ENCODE data around the gene SNX2. TPM values are rescaled to one million over a fixed set of nuclear protein-coding genes. Genes with fewer than 3 reads are reported as not detected.

SNX2 gene
- total and polyA plus RNA-seq, 4 experiments from 2014 or later, result 57.3 to 93.2 (median 72.7) TPM

DNA sequence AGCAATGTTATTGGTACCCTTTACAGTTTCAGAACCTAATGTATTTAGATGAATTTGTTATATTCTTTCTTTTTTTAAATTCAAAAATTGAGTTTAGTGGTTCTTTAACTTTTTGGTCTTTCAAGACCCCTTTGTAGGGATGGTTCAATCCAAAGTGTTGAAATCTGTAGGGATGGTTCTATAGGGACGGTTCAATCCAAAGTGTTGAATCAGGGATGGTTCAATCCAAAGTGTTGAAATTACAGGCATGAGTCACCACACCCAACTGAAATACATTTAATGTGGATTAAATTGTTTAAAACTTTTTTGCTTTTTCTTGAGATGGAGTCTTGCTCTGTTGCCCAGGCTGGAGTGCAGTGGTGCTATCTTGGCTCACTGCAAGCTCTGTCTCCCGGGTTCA lies 30.6 kb downstream of the SNX2 start:
- peaks cover 0 to 2% (median 0%) of the 10 kb centered on the region in 4 donors for H3K4me1 Mint-ChIP-seq
- Histone ChIP-seq H3K27ac (ENCODE audit: low read depth, low read length) (no peak overlapping the region), H3K4me1 (ENCODE audit: insufficient read depth, low read length) (no peaks in the 10 kb centered on the region), H3K27me3 (ENCODE audit: insufficient read depth, low read length) (no peaks in the 10 kb centered on the region), H3K4me3 (ENCODE audit: low read length in 2 of 2) (no peak overlapping the region), H3K36me3 (ENCODE audit: insufficient read depth, low read length) (peaks cover 22% of the 10 kb centered on the region), H3K9me3 (ENCODE audit: control insufficient read depth in 1 of 2, low read length in 2 of 2) (no peaks in the 10 kb centered on the region)
- no peaks in the 10 kb centered on the region for H3K9me3 Mint-ChIP-seq
- H3K36me3 Mint-ChIP-seq, result peaks cover 56 to 76% of the 10 kb centered on the region in 2 donors
- no peaks in the 10 kb centered on the region for H3K27me3 Mint-ChIP-seq
- intact Hi-C loops (cut with micrococcal nuclease), result no loop called here
- no peak overlapping the region for H3K27ac Mint-ChIP-seq
- ChIA-PET CTCF (ENCODE audit: partially characterized antibody) (no interaction called here), POLR2A (ENCODE audit: partially characterized antibody) (no interaction called here)
- DNase-seq, result no peak
- H3K4me3 Mint-ChIP-seq, result no peak overlapping the region

DNA sequence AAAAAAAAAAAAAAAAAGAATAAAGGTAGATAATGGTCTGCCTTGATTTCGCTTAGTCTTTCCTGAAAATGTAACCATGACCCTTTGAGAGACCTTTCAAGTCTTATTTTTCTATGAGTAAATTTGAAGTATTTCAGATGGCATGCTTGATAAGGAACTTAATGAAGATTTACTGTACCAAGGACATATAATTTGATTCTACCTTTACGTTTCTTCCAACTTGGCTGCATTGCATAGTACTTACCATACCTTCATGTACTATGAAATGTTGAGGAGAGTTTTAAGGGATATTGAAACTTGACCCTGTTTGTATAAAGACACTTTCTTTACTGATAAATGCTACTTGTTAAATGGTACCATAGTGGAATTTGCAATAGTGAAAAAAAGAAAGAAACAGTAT lies 35.5 kb downstream of the SNX2 start:
- Mint-ChIP-seq H3K9me3 (no peaks in the 10 kb centered on the region), H3K4me1 (peaks cover 0 to 8% (median 0%) of the 10 kb centered on the region in 4 donors), H3K4me3 (no peak overlapping the region), H3K27ac (no peak overlapping the region), H3K27me3 (no peaks in the 10 kb centered on the region), H3K36me3 (peaks cover 39 to 54% of the 10 kb centered on the region in 2 donors)
- Histone ChIP-seq H3K9me3 (ENCODE audit: control insufficient read depth in 1 of 2, low read length in 2 of 2) (no peaks in the 10 kb centered on the region), H3K4me1 (ENCODE audit: insufficient read depth, low read length) (no peaks in the 10 kb centered on the region), H3K4me3 (ENCODE audit: low read length in 2 of 2) (no peak overlapping the region), H3K27me3 (ENCODE audit: insufficient read depth, low read length) (no peaks in the 10 kb centered on the region), H3K36me3 (ENCODE audit: insufficient read depth, low read length) (peaks cover 9% of the 10 kb centered on the region), H3K27ac (ENCODE audit: low read depth, low read length) (no peak overlapping the region)
- ChIA-PET CTCF (ENCODE audit: partially characterized antibody) (no interaction called here), POLR2A (ENCODE audit: partially characterized antibody) (no interaction called here)
- intact Hi-C loops (cut with micrococcal nuclease), result no loop called here
- DNase-seq, result no peak

DNA sequence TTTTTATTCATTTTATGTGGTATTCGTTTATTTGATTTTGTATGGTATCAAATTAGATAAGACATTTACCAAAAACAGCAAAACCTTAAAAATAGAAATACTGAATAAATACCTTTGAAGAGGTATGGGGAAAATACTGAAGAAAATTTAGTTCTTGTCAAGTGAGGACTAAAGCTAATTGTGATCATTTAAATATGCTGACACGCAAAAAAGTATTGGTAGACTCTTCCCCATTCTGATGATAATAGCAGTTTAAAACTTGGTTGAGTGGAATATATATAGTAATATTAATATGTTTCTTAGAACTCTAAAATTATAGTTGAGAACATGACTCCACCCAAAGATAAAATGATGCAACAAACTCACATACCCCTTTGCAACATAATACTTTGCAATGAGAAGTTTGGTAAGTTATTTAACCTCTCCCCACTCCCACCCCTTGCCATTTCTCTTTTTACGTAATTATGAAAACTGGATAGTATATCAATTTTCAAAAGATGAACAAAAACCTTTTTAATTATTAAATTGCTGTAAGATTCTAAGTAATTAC lies 40.4 kb downstream of the SNX2 start:
- no peaks in the 10 kb centered on the region for H3K9me3 Mint-ChIP-seq
- Histone ChIP-seq H3K9me3 (ENCODE audit: control insufficient read depth in 1 of 2, low read length in 2 of 2) (no peaks in the 10 kb centered on the region), H3K4me1 (ENCODE audit: insufficient read depth, low read length) (no peaks in the 10 kb centered on the region), H3K27me3 (ENCODE audit: insufficient read depth, low read length) (no peaks in the 10 kb centered on the region), H3K27ac (ENCODE audit: low read depth, low read length) (no peak overlapping the region), H3K4me3 (ENCODE audit: low read length in 2 of 2) (no peak overlapping the region), H3K36me3 (ENCODE audit: insufficient read depth, low read length) (peaks cover 13% of the 10 kb centered on the region)
- H3K27ac Mint-ChIP-seq, result no peak overlapping the region
- ChIA-PET POLR2A (ENCODE audit: partially characterized antibody) (no interaction called here), CTCF (ENCODE audit: partially characterized antibody) (no interaction called here)
- no peaks in the 10 kb centered on the region for H3K27me3 Mint-ChIP-seq
- peaks cover 24 to 26% of the 10 kb centered on the region in 2 donors for H3K36me3 Mint-ChIP-seq
- H3K4me3 Mint-ChIP-seq, result no peak overlapping the region
- intact Hi-C loops (cut with micrococcal nuclease), result no loop called here
- peaks cover 0 to 7% (median 0%) of the 10 kb centered on the region in 4 donors for H3K4me1 Mint-ChIP-seq
- DNase-seq, result no peak

DNA sequence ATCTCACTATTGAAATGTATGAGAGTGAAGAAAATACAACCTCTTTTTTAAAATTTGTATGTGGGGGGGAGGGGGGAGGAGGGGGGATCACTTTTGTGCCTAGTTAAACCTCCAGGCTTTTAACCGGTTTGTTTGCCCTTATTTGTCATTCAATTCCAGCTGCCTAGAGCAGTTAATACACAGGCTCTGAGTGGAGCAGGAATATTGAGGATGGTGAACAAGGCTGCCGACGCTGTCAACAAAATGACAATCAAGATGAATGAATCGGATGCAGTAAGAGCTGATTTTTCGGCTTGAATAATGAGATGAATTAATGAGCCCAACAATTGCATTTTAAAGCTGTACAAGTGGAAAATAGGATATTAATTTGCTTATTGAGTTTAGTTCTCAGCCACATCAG lies 41.9 kb downstream of the SNX2 start:
- Histone ChIP-seq H3K36me3 (ENCODE audit: insufficient read depth, low read length) (peaks cover 13% of the 10 kb centered on the region), H3K9me3 (ENCODE audit: control insufficient read depth in 1 of 2, low read length in 2 of 2) (no peaks in the 10 kb centered on the region), H3K27me3 (ENCODE audit: insufficient read depth, low read length) (no peaks in the 10 kb centered on the region), H3K27ac (ENCODE audit: low read depth, low read length) (no peak overlapping the region), H3K4me3 (ENCODE audit: low read length in 2 of 2) (no peak overlapping the region), H3K4me1 (ENCODE audit: insufficient read depth, low read length) (no peaks in the 10 kb centered on the region)
- POLR2A ChIA-PET (ENCODE audit: partially characterized antibody), result no interaction called here
- no peak for DNase-seq
- CTCF ChIA-PET (ENCODE audit: partially characterized antibody), result no interaction called here
- H3K9me3 Mint-ChIP-seq, result no peaks in the 10 kb centered on the region
- peaks cover 30 to 36% of the 10 kb centered on the region in 2 donors for H3K36me3 Mint-ChIP-seq
- no peak overlapping the region for H3K4me3 Mint-ChIP-seq
- H3K27me3 Mint-ChIP-seq, result no peaks in the 10 kb centered on the region
- intact Hi-C loops (cut with micrococcal nuclease), result no loop called here
- H3K27ac Mint-ChIP-seq, result no peak overlapping the region
- peaks cover 0 to 4% (median 0%) of the 10 kb centered on the region in 4 donors for H3K4me1 Mint-ChIP-seq

- Histone ChIP-seq H3K36me3 (ENCODE audit: insufficient read depth, low read length) (peaks cover 10% of the 10 kb centered on the region), H3K27me3 (ENCODE audit: insufficient read depth, low read length) (no peaks in the 10 kb centered on the region), H3K27ac (ENCODE audit: low read depth, low read length) (no peak overlapping the region), H3K4me3 (ENCODE audit: low read length in 2 of 2) (no peak overlapping the region), H3K4me1 (ENCODE audit: insufficient read depth, low read length) (no peaks in the 10 kb centered on the region), H3K9me3 (ENCODE audit: control insufficient read depth in 1 of 2, low read length in 2 of 2) (no peaks in the 10 kb centered on the region)
- Mint-ChIP-seq H3K9me3 (no peaks in the 10 kb centered on the region), H3K4me3 (no peak overlapping the region), H3K27ac (no peak overlapping the region), H3K27me3 (no peaks in the 10 kb centered on the region), H3K4me1 (no peaks in the 10 kb centered on the region), H3K36me3 (peaks cover 13 to 27% of the 10 kb centered on the region in 2 donors)
- ChIA-PET POLR2A (ENCODE audit: partially characterized antibody) (no interaction called here), CTCF (ENCODE audit: partially characterized antibody) (no interaction called here)
- intact Hi-C loops (cut with micrococcal nuclease), result no loop called here
- no peak for DNase-seq
These were observed 57.1 kb downstream of the SNX2 start for GRCh38 chr5:122831984-122832383.

DNA sequence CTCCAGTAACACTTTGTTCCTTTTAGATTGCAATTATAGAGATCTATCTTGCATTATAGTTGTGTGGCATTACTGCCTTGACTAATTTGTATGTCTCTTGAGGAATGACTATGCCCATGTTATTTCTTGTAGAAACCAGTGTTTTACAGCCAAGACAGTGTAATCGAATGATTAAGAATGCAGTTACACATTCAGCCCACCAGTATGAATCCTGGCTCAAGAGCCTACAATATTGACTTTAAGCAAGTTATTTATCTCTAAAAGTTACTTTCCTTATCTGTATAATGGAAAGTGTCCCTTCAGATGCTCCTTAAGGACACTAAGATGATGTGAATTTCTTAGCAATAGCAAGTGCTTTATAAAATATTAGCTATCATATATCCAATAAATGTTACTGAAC lies 60.8 kb downstream of the SNX2 start:
- H3K27me3 Mint-ChIP-seq, result no peaks in the 10 kb centered on the region
- no peak for DNase-seq
- no peak overlapping the region for H3K27ac Mint-ChIP-seq
- peaks cover 0 to 7% of the 10 kb centered on the region in 2 donors for H3K36me3 Mint-ChIP-seq
- no peaks in the 10 kb centered on the region for H3K9me3 ChIP-seq (ENCODE audit: control insufficient read depth in 1 of 2, low read length in 2 of 2)
- intact Hi-C loops (cut with micrococcal nuclease), result no loop called here
- H3K27ac ChIP-seq (ENCODE audit: low read depth, low read length), result no peak overlapping the region
- H3K4me1 ChIP-seq (ENCODE audit: insufficient read depth, low read length), result no peaks in the 10 kb centered on the region
- CTCF ChIA-PET (ENCODE audit: partially characterized antibody), result no interaction called here
- H3K9me3 Mint-ChIP-seq, result peaks cover 0 to 3% (median 0%) of the 10 kb centered on the region in 8 donors
- H3K4me3 Mint-ChIP-seq, result no peak overlapping the region
- no peaks in the 10 kb centered on the region for H3K36me3 ChIP-seq (ENCODE audit: insufficient read depth, low read length)
- POLR2A ChIA-PET (ENCODE audit: partially characterized antibody), result no interaction called here
- no peak overlapping the region for H3K4me3 ChIP-seq (ENCODE audit: low read length in 2 of 2)
- H3K27me3 ChIP-seq (ENCODE audit: insufficient read depth, low read length), result no peaks in the 10 kb centered on the region
- peaks cover 0 to 3% (median under 1%) of the 10 kb centered on the region in 4 donors for H3K4me1 Mint-ChIP-seq

DNA sequence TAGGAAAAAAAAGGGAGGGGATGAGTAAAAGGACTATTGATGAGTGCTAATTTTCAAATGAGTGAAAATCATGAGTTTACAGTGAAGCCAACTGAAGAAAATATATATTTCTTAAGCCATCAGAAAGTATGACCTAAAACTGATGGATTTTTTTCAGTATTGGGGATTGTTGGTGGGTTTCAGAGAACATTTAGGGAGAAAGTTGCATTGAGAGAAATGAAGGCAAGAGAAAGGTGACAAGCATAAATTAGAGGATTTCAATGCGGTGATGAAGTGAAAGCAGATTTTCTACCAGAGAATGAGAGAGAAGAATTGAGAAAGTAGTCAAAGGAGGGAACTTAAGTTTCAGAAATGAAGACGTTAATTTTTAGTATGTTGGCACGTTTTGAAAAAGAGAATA lies 62.1 kb downstream of the SNX2 start:
- H3K36me3 ChIP-seq (ENCODE audit: insufficient read depth, low read length), result no peaks in the 10 kb centered on the region
- Mint-ChIP-seq H3K4me3 (no peak overlapping the region), H3K36me3 (peaks cover 0 to under 1% of the 10 kb centered on the region in 2 donors), H3K27me3 (no peaks in the 10 kb centered on the region), H3K27ac (no peak overlapping the region), H3K9me3 (peaks cover 0 to 3% (median 0%) of the 10 kb centered on the region in 8 donors), H3K4me1 (peaks cover 0 to 3% (median under 1%) of the 10 kb centered on the region in 4 donors)
- DNase-seq, result no peak
- no peak overlapping the region for H3K4me3 ChIP-seq (ENCODE audit: low read length in 2 of 2)
- no peak overlapping the region for H3K27ac ChIP-seq (ENCODE audit: low read depth, low read length)
- no peaks in the 10 kb centered on the region for H3K4me1 ChIP-seq (ENCODE audit: insufficient read depth, low read length)
- no peaks in the 10 kb centered on the region for H3K27me3 ChIP-seq (ENCODE audit: insufficient read depth, low read length)
- POLR2A ChIA-PET (ENCODE audit: partially characterized antibody), result no interaction called here
- intact Hi-C loops (cut with micrococcal nuclease), result no loop called here
- H3K9me3 ChIP-seq (ENCODE audit: control insufficient read depth in 1 of 2, low read length in 2 of 2), result no peaks in the 10 kb centered on the region
- CTCF ChIA-PET (ENCODE audit: partially characterized antibody), result no interaction called here

Data from CD4-positive, alpha-beta memory T cell (primary cell).